SK-N-SH treated with all-trans-retinoic acid at 6 μM for 48 hours (cell line): Measurements from ENCODE around the gene F5.

Experiments
- CSDC2 ChIP-seq: fragments of 250-450 bp; sonication (Bioruptor Pico); IDR thresholded peaks from 2 replicates; pipeline ENCODE4 v1.5.0; 2020; ENCODE audit warnings: mild to moderate bottlenecking, moderate library complexity
- PPARA ChIP-seq: fragments of 250-450 bp; sonication (Bioruptor Pico); IDR thresholded peaks from 2 replicates; pipeline ENCODE4 v1.5.0; 2020; ENCODE audit warnings: mild to moderate bottlenecking, borderline replicate concordance
- ZFP3 ChIP-seq: fragments of 250-450 bp; sonication (Bioruptor Pico); IDR thresholded peaks from 2 replicates; pipeline ENCODE4 v1.5.0; 2020; ENCODE audit warnings: mild to moderate bottlenecking, moderate library complexity
- ZNF70 ChIP-seq: fragments of 450-650 bp; formaldehyde crosslinking; IDR thresholded peaks from 2 replicates; pipeline ENCODE4 v1.5.0; 2020; ENCODE audit warnings: mild to moderate bottlenecking, moderate library complexity
- TF ChIP-seq, protein P1 (sequence below): fragments of 250-450 bp; sonication (Bioruptor Pico); IDR thresholded peaks from 2 replicates; pipeline ENCODE4 v1.5.1; 2020; ENCODE audit warnings: low read depth, mild to moderate bottlenecking, moderate library complexity
- TF ChIP-seq, protein P2 (sequence below): fragments of 250-450 bp; sonication (Bioruptor Pico); IDR thresholded peaks from 2 replicates; pipeline ENCODE4 v1.8.0; 2021; ENCODE audit warnings: low read depth, mild to moderate bottlenecking, moderate library complexity, borderline replicate concordance
- TF ChIP-seq, protein P3 (sequence below): fragments of 250-450 bp; sonication (Bioruptor Pico); IDR thresholded peaks from 2 replicates; pipeline ENCODE4 v1.8.0; 2020; ENCODE audit warnings: mild to moderate bottlenecking, moderate library complexity, borderline replicate concordance

DNA sequence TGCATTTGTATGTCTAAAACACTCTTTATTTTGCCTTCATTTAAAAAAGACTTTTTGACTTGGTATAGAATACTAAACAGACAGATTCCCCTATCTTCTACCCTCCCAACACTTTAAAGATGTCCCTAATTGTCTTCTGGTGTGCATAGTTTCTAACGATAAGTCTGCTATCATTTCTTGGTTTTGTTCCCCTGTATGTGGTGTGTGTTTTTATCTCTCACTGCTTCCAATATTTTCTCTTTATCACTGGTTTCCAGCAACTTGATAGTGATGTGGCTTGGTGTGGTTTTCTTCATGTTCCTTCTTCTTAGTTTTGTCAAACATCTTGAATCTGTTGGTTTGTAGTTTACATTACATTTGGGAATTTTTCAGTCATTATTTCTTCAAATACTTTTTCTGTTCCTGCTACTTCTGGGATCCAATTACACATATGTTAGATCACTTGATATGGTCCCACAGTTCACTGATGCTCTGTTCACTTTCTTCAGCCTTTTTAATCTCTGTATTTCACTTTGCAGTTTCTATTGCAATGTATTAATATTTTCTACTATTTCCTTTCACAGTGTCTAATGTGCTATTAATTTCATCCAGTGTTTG lies 23.2 kb downstream of the F5 start:
- TF ChIP-seq, protein P1, sequence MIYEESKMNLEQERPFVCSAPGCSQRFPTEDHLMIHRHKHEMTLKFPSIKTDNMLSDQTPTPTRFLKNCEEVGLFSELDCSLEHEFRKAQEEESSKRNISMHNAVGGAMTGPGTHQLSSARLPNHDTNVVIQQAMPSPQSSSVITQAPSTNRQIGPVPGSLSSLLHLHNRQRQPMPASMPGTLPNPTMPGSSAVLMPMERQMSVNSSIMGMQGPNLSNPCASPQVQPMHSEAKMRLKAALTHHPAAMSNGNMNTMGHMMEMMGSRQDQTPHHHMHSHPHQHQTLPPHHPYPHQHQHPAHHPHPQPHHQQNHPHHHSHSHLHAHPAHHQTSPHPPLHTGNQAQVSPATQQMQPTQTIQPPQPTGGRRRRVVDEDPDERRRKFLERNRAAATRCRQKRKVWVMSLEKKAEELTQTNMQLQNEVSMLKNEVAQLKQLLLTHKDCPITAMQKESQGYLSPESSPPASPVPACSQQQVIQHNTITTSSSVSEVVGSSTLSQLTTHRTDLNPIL, result no peak
- TF ChIP-seq ZNF70 (CRISPR knock-in tag) (no peak), ZFP3 (no peak), PPARA (CRISPR knock-in tag) (no peak), CSDC2 (no peak)
- TF ChIP-seq, protein P2, sequence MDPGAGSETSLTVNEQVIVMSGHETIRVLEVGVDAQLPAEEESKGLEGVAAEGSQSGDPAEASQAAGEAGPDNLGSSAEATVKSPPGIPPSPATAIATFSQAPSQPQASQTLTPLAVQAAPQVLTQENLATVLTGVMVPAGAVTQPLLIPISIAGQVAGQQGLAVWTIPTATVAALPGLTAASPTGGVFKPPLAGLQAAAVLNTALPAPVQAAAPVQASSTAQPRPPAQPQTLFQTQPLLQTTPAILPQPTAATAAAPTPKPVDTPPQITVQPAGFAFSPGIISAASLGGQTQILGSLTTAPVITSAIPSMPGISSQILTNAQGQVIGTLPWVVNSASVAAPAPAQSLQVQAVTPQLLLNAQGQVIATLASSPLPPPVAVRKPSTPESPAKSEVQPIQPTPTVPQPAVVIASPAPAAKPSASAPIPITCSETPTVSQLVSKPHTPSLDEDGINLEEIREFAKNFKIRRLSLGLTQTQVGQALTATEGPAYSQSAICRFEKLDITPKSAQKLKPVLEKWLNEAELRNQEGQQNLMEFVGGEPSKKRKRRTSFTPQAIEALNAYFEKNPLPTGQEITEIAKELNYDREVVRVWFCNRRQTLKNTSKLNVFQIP, result no peak
- TF ChIP-seq, protein P3, sequence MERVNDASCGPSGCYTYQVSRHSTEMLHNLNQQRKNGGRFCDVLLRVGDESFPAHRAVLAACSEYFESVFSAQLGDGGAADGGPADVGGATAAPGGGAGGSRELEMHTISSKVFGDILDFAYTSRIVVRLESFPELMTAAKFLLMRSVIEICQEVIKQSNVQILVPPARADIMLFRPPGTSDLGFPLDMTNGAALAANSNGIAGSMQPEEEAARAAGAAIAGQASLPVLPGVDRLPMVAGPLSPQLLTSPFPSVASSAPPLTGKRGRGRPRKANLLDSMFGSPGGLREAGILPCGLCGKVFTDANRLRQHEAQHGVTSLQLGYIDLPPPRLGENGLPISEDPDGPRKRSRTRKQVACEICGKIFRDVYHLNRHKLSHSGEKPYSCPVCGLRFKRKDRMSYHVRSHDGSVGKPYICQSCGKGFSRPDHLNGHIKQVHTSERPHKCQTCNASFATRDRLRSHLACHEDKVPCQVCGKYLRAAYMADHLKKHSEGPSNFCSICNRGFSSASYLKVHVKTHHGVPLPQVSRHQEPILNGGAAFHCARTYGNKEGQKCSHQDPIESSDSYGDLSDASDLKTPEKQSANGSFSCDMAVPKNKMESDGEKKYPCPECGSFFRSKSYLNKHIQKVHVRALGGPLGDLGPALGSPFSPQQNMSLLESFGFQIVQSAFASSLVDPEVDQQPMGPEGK (CRISPR knock-in tag), result no peak
